PFSK-1 (cell line): ENCODE measurements around the gene TCHP.

Experiments
- FOXP2 ChIP-seq: optimal IDR thresholded peaks from 2 replicates; pipeline ENCODE3; 2011; ENCODE audit warnings: borderline replicate concordance, control low read depth, inconsistent platforms; ENCODE audit not compliant: insufficient read depth; ENCODE audit errors: extremely low read length, extremely low read depth
- POLR2AphosphoS5 ChIP-seq: IDR thresholded peaks from 2 replicates; pipeline ENCODE4 v1.6.1; 2012; ENCODE audit warnings: low read depth, mild to moderate bottlenecking, control low read depth, low read length, moderate library complexity
- REST ChIP-seq, 2 experiments: IDR thresholded peaks; 2 replicates each; pipeline versions ENCODE4 v1.6.1 to v1.8.0; 2011 to 2012; ENCODE audit warnings: low read depth in 2 of 2, low read length in 2 of 2, control low read depth in 1 of 2, inconsistent platforms in 1 of 2, mild to moderate bottlenecking in 1 of 2, moderate library complexity in 1 of 2; ENCODE audit not compliant: insufficient read depth in 1 of 2
- SIN3A ChIP-seq: IDR thresholded peaks from 2 replicates; pipeline ENCODE4 v1.6.1; 2012; ENCODE audit warnings: mild to moderate bottlenecking, low read length, moderate library complexity, borderline replicate concordance; ENCODE audit not compliant: insufficient read depth
- TAF1 ChIP-seq: IDR thresholded peaks from 2 replicates; pipeline ENCODE4 v1.6.1; 2012; ENCODE audit warnings: low read length, control low read depth, borderline replicate concordance; ENCODE audit not compliant: insufficient read depth

TCHP gene

GRCh38 chr12:109949089-109949488, 49.0 kb downstream of the TCHP start:
- TF ChIP-seq TAF1, result no peak

- TF ChIP-seq TAF1 (no peak), FOXP2 (no peak), POLR2AphosphoS5 (no peak), REST (IDR thresholded peaks at IDR 0.05; ENCODE audit: insufficient read depth in 1 of 2, low read depth in 2 of 2, low read length in 2 of 2) (no peak), SIN3A (no peak)
Observed at GRCh38 chr12:109950625-109951024, 50.6 kb downstream of the TCHP start.

GRCh38 chr12:109951136-109951535, 51.1 kb downstream of the TCHP start:
- TF ChIP-seq TAF1 (no peak), SIN3A (no peak), FOXP2 (no peak), POLR2AphosphoS5 (no peak), REST (IDR thresholded peaks at IDR 0.05; ENCODE audit: insufficient read depth in 1 of 2, low read depth in 2 of 2, low read length in 2 of 2) (no peak)

GRCh38 chr12:109951751-109952150, 51.7 kb downstream of the TCHP start:
- TF ChIP-seq TAF1 (no peak), POLR2AphosphoS5 (no peak), SIN3A (no peak), FOXP2 (no peak), REST (IDR thresholded peaks at IDR 0.05; ENCODE audit: insufficient read depth in 1 of 2, low read depth in 2 of 2, low read length in 2 of 2) (no peak)

DNA sequence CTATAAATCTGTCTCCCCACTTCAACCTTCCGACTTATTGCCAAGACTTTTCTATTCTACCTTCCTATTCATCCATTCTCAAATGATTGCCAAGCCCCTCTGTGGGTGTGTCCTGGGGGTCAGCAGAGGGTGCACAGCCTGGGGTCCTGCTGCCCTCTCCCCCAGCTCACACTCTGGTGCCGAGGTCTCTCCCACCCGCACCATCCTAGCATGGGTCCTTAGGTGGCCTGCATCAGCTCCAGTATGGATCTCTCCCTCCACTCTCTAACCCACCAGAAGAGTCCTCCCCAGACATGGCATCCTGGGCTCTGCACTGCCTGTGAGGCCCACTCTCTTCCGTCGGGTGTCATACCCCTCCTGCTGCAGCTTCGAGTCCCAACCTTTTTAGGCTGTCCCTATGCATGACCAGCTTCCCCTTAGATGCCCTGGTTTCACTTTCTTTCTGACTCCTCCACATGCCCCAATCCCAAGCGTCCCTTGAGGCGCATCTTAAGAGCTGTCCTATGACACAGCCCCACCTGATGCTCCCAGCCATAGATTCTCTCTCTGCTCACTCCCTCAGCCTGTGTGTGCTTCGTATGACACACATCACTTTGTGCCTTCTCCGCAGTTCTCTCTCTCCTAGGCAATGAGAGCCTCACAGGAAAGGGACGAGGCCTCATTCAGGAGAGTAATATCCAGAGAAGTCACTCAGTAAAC, 52.2 kb downstream of the TCHP start:
- TF ChIP-seq REST (IDR thresholded peaks at IDR 0.05; ENCODE audit: insufficient read depth in 1 of 2, low read depth in 2 of 2, low read length in 2 of 2), result no peak
- no peak for TF ChIP-seq FOXP2
- TF ChIP-seq TAF1, result no peak
- no peak for TF ChIP-seq SIN3A
- no peak for TF ChIP-seq POLR2AphosphoS5
